ENCODE data around the gene ARHGEF6.

DNA sequence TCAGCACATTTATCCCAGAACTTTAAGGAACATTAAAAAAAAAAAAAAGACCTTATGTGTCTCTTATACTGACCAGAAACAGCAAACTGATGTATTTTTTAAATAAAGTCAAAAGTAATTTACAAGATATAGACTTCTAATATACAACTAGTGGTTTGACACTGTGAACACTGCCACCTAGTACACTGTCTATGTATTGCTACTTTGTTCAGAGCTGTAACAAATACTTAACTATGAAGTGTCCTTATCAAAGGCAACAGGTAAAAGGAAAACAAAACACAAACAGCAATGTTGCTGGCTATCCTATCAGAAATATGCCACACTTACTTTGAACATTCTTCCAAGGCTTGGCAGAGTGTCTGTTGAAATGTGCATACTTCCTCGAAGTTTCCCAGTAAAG, 72.4 kb downstream of the ARHGEF6 start:
- TF ChIP-seq POLR2AphosphoS5 (IDR thresholded peaks at IDR 0.05) (no peak), EZH2 (IDR thresholded peaks at IDR 0.05; ENCODE audit: borderline replicate concordance, insufficient read depth, low read length, poor library complexity, severe bottlenecking) (no peak), RAD21 (conservative IDR thresholded peaks at IDR 0.05) (no peak), TAF1 (IDR thresholded peaks at IDR 0.05; ENCODE audit: low read depth) (no peak), EP300 (conservative IDR thresholded peaks at IDR 0.05; ENCODE audit: poor library complexity, severe bottlenecking) (no peak)
- TF ChIP-seq, protein P1, sequence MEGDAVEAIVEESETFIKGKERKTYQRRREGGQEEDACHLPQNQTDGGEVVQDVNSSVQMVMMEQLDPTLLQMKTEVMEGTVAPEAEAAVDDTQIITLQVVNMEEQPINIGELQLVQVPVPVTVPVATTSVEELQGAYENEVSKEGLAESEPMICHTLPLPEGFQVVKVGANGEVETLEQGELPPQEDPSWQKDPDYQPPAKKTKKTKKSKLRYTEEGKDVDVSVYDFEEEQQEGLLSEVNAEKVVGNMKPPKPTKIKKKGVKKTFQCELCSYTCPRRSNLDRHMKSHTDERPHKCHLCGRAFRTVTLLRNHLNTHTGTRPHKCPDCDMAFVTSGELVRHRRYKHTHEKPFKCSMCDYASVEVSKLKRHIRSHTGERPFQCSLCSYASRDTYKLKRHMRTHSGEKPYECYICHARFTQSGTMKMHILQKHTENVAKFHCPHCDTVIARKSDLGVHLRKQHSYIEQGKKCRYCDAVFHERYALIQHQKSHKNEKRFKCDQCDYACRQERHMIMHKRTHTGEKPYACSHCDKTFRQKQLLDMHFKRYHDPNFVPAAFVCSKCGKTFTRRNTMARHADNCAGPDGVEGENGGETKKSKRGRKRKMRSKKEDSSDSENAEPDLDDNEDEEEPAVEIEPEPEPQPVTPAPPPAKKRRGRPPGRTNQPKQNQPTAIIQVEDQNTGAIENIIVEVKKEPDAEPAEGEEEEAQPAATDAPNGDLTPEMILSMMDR (IDR thresholded peaks at IDR 0.05; ENCODE audit: poor library complexity, severe bottlenecking): peak; percentile 58
